K562 (cell line): Measurements from ENCODE around the gene EIF3C.
"Not testable (repeated sequence)": the region's sequence is repeated elsewhere in the genome, so short reads cannot be mapped to it uniquely, and the experiment has no call there.

Source experiments
- CHD1 ChIP-seq: fragments of 200-600 bp; sonication (generic); IDR thresholded peaks from one replicate; pipeline ENCODE4 v1.6.1; 2012; ENCODE audit warnings: mild to moderate bottlenecking, moderate library complexity, low read length, inconsistent platforms
- CTCF ChIP-seq, 3 experiments: IDR thresholded peaks in 2 of 3; conservative IDR thresholded peaks in 1 of 3; 2 replicates each; pipeline ENCODE4 v1.5.1; 2011 to 2012; ENCODE audit warnings: low read length in 3 of 3, mild to moderate bottlenecking in 3 of 3, control low read depth in 2 of 3, improper control_type of control experiment in 1 of 3, inconsistent platforms in 1 of 3, low read depth in 1 of 3, mixed read lengths in 1 of 3, moderate library complexity in 1 of 3; ENCODE audit not compliant: insufficient read depth in 2 of 3
- FOXA3 ChIP-seq, 2 experiments: fragments of 450-650 bp in 1 of 2; sonication (generic) in 1 of 2; formaldehyde crosslinking; IDR thresholded peaks in 1 of 2; conservative IDR thresholded peaks in 1 of 2; 2 replicates each; pipeline versions ENCODE4 v1.4.0 to v1.8.0; 2020 to 2022; ENCODE audit warnings: mild to moderate bottlenecking in 2 of 2, missing genetic modification reagents in 1 of 2
- IRF2 ChIP-seq: sonication (generic); formaldehyde crosslinking; IDR thresholded peaks from 2 replicates; pipeline ENCODE4 v1.8.1; 2022; ENCODE audit warnings: mild to moderate bottlenecking, missing genetic modification reagents
- PKNOX1 ChIP-seq: fragments of 450-650 bp; IDR thresholded peaks from 2 replicates; pipeline ENCODE4 v1.6.1; 2016

- TF ChIP-seq CTCF (IDR thresholded peaks at IDR 0.05 in 2 of 3, conservative IDR thresholded peaks at IDR 0.05 in 1 of 3; ENCODE audit: insufficient read depth in 2 of 3, low read depth in 1 of 3, low read length in 3 of 3); PKNOX1; IRF2 (CRISPR knock-in tag); FOXA3 (CRISPR knock-in tag; conservative IDR thresholded peaks at IDR 0.05 in 1 of 2, IDR thresholded peaks at IDR 0.05 in 1 of 2); CHD1: not testable (repeated sequence)
Observed at GRCh38 chr16:28732455-28733124, 21.3 kb downstream of the EIF3C start.
